Activated CD4-positive, alpha-beta T cell treated with anti-CD3 and anti-CD28 coated beads for 36 hours (primary cell): Measurements from ENCODE around the gene VSNL1. TPM values are rescaled to one million over a fixed set of nuclear protein-coding genes. Genes with fewer than 3 reads are reported as not detected.

Experiments used
- ATAC-seq: fragments of 200-7000 bp; cut with Tn5 transposase; one replicate; pipeline ENCODE4 v1.10.0; 2021; ENCODE audit warnings: mild to moderate bottlenecking, moderate library complexity
- CTCF ChIA-PET: fragments of 350-600 bp; sonication (Branson Sonifier 250); formaldehyde crosslinking; loops from one replicate; lab custom pipeline; 2021; ENCODE audit warnings: antibody characterized with exemption; lab: Charles Lee
- POLR2A ChIA-PET: fragments of 350-600 bp; sonication (Branson Sonifier 250); formaldehyde crosslinking; loops from one replicate; lab custom pipeline; 2021; ENCODE audit warnings: antibody characterized with exemption, inconsistent platforms; lab: Charles Lee
- DNase-seq: peaks from one replicate; pipeline ENCODE4 v3.0.0-alpha.2; 2020
- H3K27ac Mint-ChIP-seq: one replicate; pipeline ENCODE4 v1.8.0; 2021; ENCODE audit warnings: mixed read lengths
- H3K27me3 Mint-ChIP-seq: one replicate; pipeline ENCODE4 v1.8.0; 2021; ENCODE audit warnings: mixed read lengths
- H3K36me3 Mint-ChIP-seq: one replicate; pipeline ENCODE4 v1.8.0; 2021; ENCODE audit warnings: low read depth, mixed read lengths
- H3K4me1 Mint-ChIP-seq: one replicate; pipeline ENCODE4 v1.8.0; 2021; ENCODE audit warnings: mixed read lengths
- H3K4me3 Mint-ChIP-seq: one replicate; pipeline ENCODE4 v1.8.0; 2021; ENCODE audit warnings: mild to moderate bottlenecking, moderate library complexity, mixed read lengths
- H3K9me3 Mint-ChIP-seq: one replicate; pipeline ENCODE4 v1.8.0; 2021; ENCODE audit warnings: low read depth, mixed read lengths
- intact Hi-C, 2 experiments: fragments of 100-400 bp; cut with DNase I in 1 of 2; cut with micrococcal nuclease in 1 of 2; formaldehyde crosslinking; loops; one replicate each; pipeline versions ENCODE4 v1.14.2 to v1.15.1; 2022 to 2024; cut with DNase I, micrococcal nuclease
- total RNA-seq, 2 experiments: library from RNA; stranded (reverse); gene quantifications; one replicate each; pipeline ENCODE4 v1.2.3, GENCODE V29; 2021

The VSNL1 gene
- total RNA-seq, 2 experiments from 2014 or later: not detected

GRCh38 chr2:17617955-17618354 is 77.5 kb downstream of the VSNL1 start:
- POLR2A ChIA-PET: no interaction called here
- Mint-ChIP-seq H3K27ac (no peak overlapping the region), H3K36me3 (no peaks in the 10 kb centered on the region), H3K9me3 (no peaks in the 10 kb centered on the region), H3K4me3 (no peak overlapping the region), H3K27me3 (peaks cover 12% of the 10 kb centered on the region), H3K4me1 (no peaks in the 10 kb centered on the region)
- intact Hi-C loops: no loop called here
- DNase-seq: no peak
- CTCF ChIA-PET: no interaction called here
- ATAC-seq: no peak

- CTCF ChIA-PET: no interaction called here
- ATAC-seq (no peak), DNase-seq (no peak)
- no peaks in the 10 kb centered on the region for H3K4me1 Mint-ChIP-seq
- H3K4me3 Mint-ChIP-seq: no peak overlapping the region
- no peaks in the 10 kb centered on the region for H3K9me3 Mint-ChIP-seq
- intact Hi-C loops: no loop called here
- no peaks in the 10 kb centered on the region for H3K36me3 Mint-ChIP-seq
- POLR2A ChIA-PET: no interaction called here
- peaks cover 15% of the 10 kb centered on the region for H3K27me3 Mint-ChIP-seq
- H3K27ac Mint-ChIP-seq: no peak overlapping the region
These were observed 79.8 kb downstream of the VSNL1 start for GRCh38 chr2:17620280-17620679.

- ATAC-seq: no peak
- Mint-ChIP-seq H3K27ac (no peak overlapping the region), H3K36me3 (no peaks in the 10 kb centered on the region), H3K9me3 (no peaks in the 10 kb centered on the region), H3K4me3 (no peak overlapping the region), H3K27me3 (peaks cover 15% of the 10 kb centered on the region), H3K4me1 (no peaks in the 10 kb centered on the region)
- DNase-seq: no peak
- CTCF ChIA-PET: no interaction called here
- intact Hi-C loops: no loop called here
- POLR2A ChIA-PET: no interaction called here
These were observed 80.3 kb downstream of the VSNL1 start for GRCh38 chr2:17620841-17621240.

GRCh38 chr2:17621781-17622180 is 81.3 kb downstream of the VSNL1 start:
- ATAC-seq (no peak), DNase-seq (no peak)
- intact Hi-C loops: no loop called here
- no peaks in the 10 kb centered on the region for H3K4me1 Mint-ChIP-seq
- POLR2A ChIA-PET: no interaction called here
- peaks cover 15% of the 10 kb centered on the region for H3K27me3 Mint-ChIP-seq
- H3K9me3 Mint-ChIP-seq: no peaks in the 10 kb centered on the region
- H3K36me3 Mint-ChIP-seq: no peaks in the 10 kb centered on the region
- CTCF ChIA-PET: no interaction called here
- no peak overlapping the region for H3K27ac Mint-ChIP-seq
- no peak overlapping the region for H3K4me3 Mint-ChIP-seq

- H3K4me1 Mint-ChIP-seq: no peaks in the 10 kb centered on the region
- H3K36me3 Mint-ChIP-seq: no peaks in the 10 kb centered on the region
- DNase-seq (no peak), ATAC-seq (no peak)
- H3K9me3 Mint-ChIP-seq: no peaks in the 10 kb centered on the region
- POLR2A ChIA-PET: no interaction called here
- peaks cover 12% of the 10 kb centered on the region for H3K27me3 Mint-ChIP-seq
- no peak overlapping the region for H3K4me3 Mint-ChIP-seq
- CTCF ChIA-PET: no interaction called here
- H3K27ac Mint-ChIP-seq: no peak overlapping the region
- intact Hi-C loops: no loop called here
These were observed 85.0 kb downstream of the VSNL1 start for GRCh38 chr2:17625446-17625845.

GRCh38 chr2:17626986-17627385 is 86.5 kb downstream of the VSNL1 start:
- Mint-ChIP-seq H3K27me3 (peaks cover 7% of the 10 kb centered on the region), H3K4me1 (no peaks in the 10 kb centered on the region), H3K36me3 (no peaks in the 10 kb centered on the region), H3K27ac (no peak overlapping the region), H3K4me3 (no peak overlapping the region), H3K9me3 (no peaks in the 10 kb centered on the region)
- POLR2A ChIA-PET: no interaction called here
- CTCF ChIA-PET: interaction anchor here (0.6 kb wide), 1 partner anchor 44 kb away, joined by 3 read pairs; no protein-coding TSS in a partner anchor
- no peak for ATAC-seq
- DNase-seq: no peak
- intact Hi-C loops: no loop called here

- no peaks in the 10 kb centered on the region for H3K4me1 Mint-ChIP-seq
- ChIA-PET CTCF (interaction anchor here (0.6 kb wide), 1 partner anchor 44 kb away, joined by 3 read pairs; no protein-coding TSS in a partner anchor), POLR2A (no interaction called here)
- H3K9me3 Mint-ChIP-seq: no peaks in the 10 kb centered on the region
- H3K36me3 Mint-ChIP-seq: no peaks in the 10 kb centered on the region
- ATAC-seq (no peak), DNase-seq (no peak)
- intact Hi-C loops: no loop called here
- H3K27me3 Mint-ChIP-seq: peaks cover 7% of the 10 kb centered on the region
- no peak overlapping the region for H3K27ac Mint-ChIP-seq
- H3K4me3 Mint-ChIP-seq: no peak overlapping the region
These were observed 86.9 kb downstream of the VSNL1 start for GRCh38 chr2:17627434-17627833.

GRCh38 chr2:17628349-17629261 is 88.1 kb downstream of the VSNL1 start:
- no peak overlapping the region for H3K27ac Mint-ChIP-seq

GRCh38 chr2:17630089-17630488 is 89.6 kb downstream of the VSNL1 start:
- ChIA-PET POLR2A (no interaction called here), CTCF (interaction anchor here (1.2 kb wide), 1 partner anchor 41 kb away, joined by 3 read pairs; no protein-coding TSS in a partner anchor)
- H3K27me3 Mint-ChIP-seq: no peaks in the 10 kb centered on the region
- H3K4me1 Mint-ChIP-seq: no peaks in the 10 kb centered on the region
- no peak for DNase-seq
- H3K9me3 Mint-ChIP-seq: no peaks in the 10 kb centered on the region
- no peak for ATAC-seq
- intact Hi-C loops: no loop called here
- H3K27ac Mint-ChIP-seq: no peak overlapping the region
- H3K4me3 Mint-ChIP-seq: no peak overlapping the region
- no peaks in the 10 kb centered on the region for H3K36me3 Mint-ChIP-seq

More at GRCh38 chr2:17628349-17629261, 88.1 kb downstream of the VSNL1 start:
- CTCF ChIA-PET: interaction anchor here (1.0 kb wide), 1 partner anchor 17 kb away, joined by 3 read pairs; no protein-coding TSS in a partner anchor
- no peak for ATAC-seq
- no peak for DNase-seq
- Mint-ChIP-seq H3K36me3 (no peaks in the 10 kb centered on the region), H3K27me3 (peaks cover 3% of the 10 kb centered on the region), H3K9me3 (no peaks in the 10 kb centered on the region), H3K4me1 (no peaks in the 10 kb centered on the region), H3K4me3 (no peak overlapping the region)
- POLR2A ChIA-PET: no interaction called here
- intact Hi-C loops: no loop called here

GRCh38 chr2:17634997-17635396 is 94.5 kb downstream of the VSNL1 start:
- no peaks in the 10 kb centered on the region for H3K4me1 Mint-ChIP-seq
- H3K27me3 Mint-ChIP-seq: no peaks in the 10 kb centered on the region
- ChIA-PET POLR2A (no interaction called here), CTCF (interaction anchor here (1.7 kb wide), 2 partner anchors 12 to 37 kb away, joined by 5 read pairs; no protein-coding TSS in a partner anchor)
- no peak overlapping the region for H3K4me3 Mint-ChIP-seq
- intact Hi-C loops: no loop called here
- no peaks in the 10 kb centered on the region for H3K36me3 Mint-ChIP-seq
- no peak for DNase-seq
- H3K27ac Mint-ChIP-seq: no peak overlapping the region
- ATAC-seq: no peak
- no peaks in the 10 kb centered on the region for H3K9me3 Mint-ChIP-seq

- ATAC-seq (no peak), DNase-seq (no peak)
- POLR2A ChIA-PET: no interaction called here
These were observed 95.8 kb downstream of the VSNL1 start for GRCh38 chr2:17636257-17636656.

More at GRCh38 chr2:17636257-17636656, 95.8 kb downstream of the VSNL1 start:
- Mint-ChIP-seq H3K27me3 (no peaks in the 10 kb centered on the region), H3K27ac (no peak overlapping the region), H3K36me3 (no peaks in the 10 kb centered on the region), H3K4me1 (no peaks in the 10 kb centered on the region), H3K4me3 (no peak overlapping the region), H3K9me3 (no peaks in the 10 kb centered on the region)
- CTCF ChIA-PET: no interaction called here
- intact Hi-C loops: no loop called here
